AG09319 (cell line): ENCODE data around the gene ZSCAN30.

ENCODE experiments used
- DNase-seq: peaks from one replicate; pipeline ENCODE4 v3.0.0-alpha.2; 2010; ENCODE audit warnings: low read depth; ENCODE audit errors: extremely low read depth
- TF ChIP-seq, protein P1 (sequence below): IDR thresholded peaks from 2 replicates; pipeline ENCODE4 v1.5.1; 2011; ENCODE audit warnings: low read depth, mild to moderate bottlenecking, inconsistent platforms, low read length, moderate library complexity

Gene ZSCAN30

DNA sequence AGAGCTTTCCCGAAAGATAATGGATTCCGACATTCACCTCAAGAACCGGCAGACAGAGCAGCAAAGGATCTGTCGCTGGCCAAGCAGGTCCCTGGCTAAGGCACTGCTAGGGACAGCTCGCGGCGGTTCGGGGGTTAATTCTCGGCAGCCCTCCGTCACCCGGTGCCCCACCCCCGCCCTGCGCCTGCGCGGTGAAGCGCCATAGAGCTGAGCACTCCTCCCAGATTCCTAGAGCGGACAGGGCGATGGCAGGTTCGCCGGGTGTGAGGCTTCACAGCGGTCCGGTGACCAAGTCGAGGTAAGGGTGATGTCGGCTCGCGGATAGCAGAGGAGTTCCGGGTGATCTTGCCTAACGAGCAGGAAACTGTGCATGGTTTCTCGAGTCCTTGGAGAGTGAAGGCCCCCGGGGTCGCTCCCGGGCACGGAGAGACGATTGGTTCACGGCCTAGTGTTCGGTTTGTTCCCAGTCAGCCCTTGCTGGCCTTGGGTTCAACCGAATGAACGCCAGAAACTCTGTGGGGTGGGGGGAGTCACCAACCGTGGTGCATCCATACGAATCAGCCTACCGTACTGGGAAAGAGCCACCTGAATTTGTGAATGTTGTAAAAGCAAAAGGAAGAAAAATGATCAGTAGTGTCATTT is at the start of gene ZSCAN30:
Gene ZSCAN30, minus strand, starts transcription at position 136 of the 642 bp plus-strand sequence. CDS start 25,877 bp downstream, outside the sequence.
- TF ChIP-seq, protein P1, sequence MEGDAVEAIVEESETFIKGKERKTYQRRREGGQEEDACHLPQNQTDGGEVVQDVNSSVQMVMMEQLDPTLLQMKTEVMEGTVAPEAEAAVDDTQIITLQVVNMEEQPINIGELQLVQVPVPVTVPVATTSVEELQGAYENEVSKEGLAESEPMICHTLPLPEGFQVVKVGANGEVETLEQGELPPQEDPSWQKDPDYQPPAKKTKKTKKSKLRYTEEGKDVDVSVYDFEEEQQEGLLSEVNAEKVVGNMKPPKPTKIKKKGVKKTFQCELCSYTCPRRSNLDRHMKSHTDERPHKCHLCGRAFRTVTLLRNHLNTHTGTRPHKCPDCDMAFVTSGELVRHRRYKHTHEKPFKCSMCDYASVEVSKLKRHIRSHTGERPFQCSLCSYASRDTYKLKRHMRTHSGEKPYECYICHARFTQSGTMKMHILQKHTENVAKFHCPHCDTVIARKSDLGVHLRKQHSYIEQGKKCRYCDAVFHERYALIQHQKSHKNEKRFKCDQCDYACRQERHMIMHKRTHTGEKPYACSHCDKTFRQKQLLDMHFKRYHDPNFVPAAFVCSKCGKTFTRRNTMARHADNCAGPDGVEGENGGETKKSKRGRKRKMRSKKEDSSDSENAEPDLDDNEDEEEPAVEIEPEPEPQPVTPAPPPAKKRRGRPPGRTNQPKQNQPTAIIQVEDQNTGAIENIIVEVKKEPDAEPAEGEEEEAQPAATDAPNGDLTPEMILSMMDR, result no peak
- peak; percentile 87 for DNase-seq

DNA sequence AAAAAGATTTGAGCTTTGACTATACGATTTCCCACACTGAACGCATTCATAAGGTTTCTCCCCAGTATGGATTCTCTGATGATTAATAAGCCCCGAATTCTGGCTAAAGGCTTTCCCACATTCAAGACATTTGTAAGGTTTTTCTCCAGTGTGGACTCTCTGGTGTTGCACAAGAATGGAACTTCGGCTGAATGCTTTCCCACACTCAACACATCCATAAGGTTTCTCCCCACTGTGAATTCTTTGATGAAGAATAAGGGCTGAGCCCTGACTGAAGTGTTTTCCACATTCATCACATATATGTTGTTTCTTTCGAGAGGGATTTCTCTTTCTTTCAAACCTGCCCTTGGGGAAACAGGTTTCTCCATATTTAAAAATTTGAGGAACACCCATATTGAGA is 47.3 kb upstream of the ZSCAN30 start:
- TF ChIP-seq, protein P1, result no peak
- no peak for DNase-seq

DNA sequence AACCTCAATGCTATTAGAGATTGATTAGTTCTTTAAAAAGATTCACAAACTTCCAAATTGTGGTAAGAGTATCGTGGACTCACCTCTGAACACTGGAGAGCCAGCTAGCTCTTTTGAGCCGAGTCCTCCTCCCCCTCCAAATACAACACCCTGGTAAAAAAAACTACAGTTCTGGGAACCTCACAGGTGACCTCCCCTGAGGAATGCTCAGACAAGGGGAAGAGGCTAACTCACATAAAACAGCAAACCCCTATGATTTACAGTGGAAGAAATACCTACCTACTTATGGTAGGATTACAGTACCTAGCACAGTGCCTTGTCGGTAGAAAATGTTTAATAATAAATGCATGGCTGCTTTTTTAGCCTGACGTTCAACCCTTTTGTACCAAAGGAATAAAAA is 45.8 kb upstream of the ZSCAN30 start:
- TF ChIP-seq, protein P1, result no peak
- no peak for DNase-seq

DNA sequence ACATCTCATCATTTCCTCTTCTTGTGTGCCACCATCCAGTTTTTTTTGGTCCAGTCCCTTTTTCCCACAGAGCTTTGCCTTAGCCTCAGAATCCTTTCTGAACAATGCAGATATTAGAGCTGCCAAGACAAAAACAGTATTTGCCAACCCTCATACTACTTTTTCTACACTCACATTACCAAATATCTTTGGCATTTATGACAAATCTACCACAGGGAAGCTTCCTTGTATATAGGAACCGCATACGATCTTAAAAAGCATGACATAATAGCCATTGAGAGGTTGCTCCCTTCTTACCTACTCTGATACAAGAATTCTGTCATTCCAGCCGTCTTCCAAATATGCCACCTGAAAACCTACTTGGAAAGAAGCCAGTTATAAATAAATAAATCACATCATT is 44.8 kb upstream of the ZSCAN30 start:
- TF ChIP-seq, protein P1, result no peak

DNA sequence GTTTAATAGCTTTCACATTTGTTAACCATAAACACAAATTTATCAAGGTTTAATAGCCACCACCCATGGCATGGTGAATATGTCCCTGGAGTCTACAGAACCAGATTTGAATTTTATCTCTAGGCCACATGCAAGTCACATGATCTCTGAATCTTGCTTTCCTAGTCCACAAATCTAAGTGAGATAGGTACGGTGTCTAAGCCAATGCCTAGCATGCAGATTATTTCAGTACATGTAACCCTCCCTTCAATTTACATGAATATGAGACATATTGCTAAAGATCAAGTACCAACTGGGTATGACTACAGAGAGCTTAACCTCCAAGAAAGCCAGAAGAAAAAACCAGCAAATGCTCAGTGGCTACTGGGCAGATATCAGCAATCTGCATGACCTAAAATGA is 44.2 kb upstream of the ZSCAN30 start:
- no peak for DNase-seq
- TF ChIP-seq, protein P1, result no peak

More for the DNA sequence above, 44.8 kb upstream of the ZSCAN30 start:
- DNase-seq, result no peak

DNA sequence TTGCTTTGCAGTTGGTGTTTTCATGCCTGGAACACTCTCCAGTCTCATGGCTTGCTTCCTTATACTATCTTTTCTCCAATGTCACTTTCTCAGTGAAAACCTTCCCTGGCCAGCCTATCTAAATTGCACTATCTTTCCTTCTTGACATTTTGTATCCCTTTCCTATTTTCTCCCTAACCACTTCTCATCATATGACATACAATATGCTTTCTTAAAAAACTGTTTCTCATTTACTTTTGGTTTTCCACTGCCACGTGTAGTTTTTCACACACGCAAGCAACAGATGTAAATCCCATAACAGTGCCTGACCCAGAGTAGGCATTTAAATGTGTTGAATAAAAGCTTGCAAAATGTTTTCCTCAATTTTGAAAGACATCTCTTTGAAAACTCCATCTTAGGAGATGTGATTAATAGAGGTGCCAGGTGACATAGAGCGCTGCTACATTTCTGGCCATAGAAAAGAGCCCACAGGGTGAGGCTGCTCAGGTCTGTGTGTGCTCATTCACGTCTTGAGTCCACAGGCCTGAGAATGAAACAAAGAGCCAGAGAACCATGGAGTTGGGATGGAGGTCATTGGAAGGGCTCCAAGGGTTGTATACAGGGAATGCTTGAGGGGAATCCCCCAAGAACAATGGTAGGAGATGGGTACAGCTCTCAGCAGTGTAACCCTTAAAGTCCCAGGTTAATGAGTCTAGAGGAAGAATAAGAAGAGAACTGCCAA is 41.5 kb upstream of the ZSCAN30 start:
- no peak for DNase-seq
- TF ChIP-seq, protein P1, result no peak

DNA sequence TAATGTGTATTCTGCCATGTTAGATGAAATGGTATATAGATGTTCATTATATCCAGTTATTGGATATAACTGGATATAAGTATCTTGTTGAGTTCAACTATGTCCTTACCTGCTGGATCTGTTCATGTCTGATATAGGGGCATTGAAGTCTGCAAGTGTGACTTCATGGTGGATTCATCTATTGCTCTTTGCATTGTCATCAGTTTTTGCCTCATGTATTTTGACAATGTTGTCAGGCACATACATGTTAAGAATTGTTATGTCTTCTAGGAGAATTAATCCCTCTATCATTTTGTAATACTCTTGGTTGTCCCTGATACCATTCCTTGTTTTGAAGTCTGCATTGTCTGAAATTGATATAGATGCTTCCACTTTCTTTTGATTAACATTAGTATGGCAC is 38.8 kb upstream of the ZSCAN30 start:
- TF ChIP-seq, protein P1, result no peak
- DNase-seq, result no peak
